Pons (tissue), 1 donor: Measurements from ENCODE around the gene COL15A1.

ENCODE experiments used
- DNase-seq: peaks from one replicate; pipeline ENCODE4 v3.0.0-alpha.2; 2016; ENCODE audit warnings: low spot score

Gene COL15A1

DNA sequence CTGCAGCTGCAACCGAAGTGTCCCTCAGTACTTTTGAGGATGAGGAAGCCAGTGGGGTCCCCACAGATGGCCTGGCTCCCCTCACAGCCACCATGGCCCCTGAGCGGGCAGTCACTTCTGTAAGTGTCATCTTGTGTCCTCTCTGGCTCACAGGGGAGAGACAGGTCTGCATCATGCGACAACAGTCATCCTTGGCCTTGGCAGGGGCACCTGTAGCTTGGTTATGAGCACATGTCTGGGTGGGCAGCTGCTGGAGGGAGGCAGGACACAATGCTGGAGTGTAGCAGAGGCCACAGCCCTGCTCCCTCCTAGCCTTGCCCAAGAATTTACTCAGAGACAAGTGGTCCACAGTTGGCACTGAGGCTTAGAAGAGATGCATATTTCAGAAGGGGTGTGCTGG, 71.7 kb downstream of the COL15A1 start:
- no peak for DNase-seq

DNA sequence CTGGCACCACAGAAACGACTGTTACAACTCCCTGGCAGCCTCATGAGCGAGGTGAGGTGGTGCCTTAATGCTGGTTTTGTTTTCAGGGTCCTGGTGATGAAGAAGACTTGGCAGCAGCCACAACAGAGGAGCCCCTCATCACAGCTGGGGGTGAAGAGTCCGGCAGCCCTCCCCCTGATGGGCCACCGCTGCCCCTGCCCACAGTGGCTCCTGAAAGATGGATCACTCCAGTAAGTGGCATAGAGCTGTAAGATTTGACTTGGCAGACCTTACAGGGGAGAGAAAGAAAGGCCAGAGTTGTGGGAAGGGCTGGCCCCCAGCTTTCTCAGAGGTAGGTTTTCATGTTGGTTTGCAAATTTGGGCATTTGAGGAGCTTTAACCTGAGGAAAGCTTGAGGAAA, 72.2 kb downstream of the COL15A1 start:
- no peak for DNase-seq

DNA sequence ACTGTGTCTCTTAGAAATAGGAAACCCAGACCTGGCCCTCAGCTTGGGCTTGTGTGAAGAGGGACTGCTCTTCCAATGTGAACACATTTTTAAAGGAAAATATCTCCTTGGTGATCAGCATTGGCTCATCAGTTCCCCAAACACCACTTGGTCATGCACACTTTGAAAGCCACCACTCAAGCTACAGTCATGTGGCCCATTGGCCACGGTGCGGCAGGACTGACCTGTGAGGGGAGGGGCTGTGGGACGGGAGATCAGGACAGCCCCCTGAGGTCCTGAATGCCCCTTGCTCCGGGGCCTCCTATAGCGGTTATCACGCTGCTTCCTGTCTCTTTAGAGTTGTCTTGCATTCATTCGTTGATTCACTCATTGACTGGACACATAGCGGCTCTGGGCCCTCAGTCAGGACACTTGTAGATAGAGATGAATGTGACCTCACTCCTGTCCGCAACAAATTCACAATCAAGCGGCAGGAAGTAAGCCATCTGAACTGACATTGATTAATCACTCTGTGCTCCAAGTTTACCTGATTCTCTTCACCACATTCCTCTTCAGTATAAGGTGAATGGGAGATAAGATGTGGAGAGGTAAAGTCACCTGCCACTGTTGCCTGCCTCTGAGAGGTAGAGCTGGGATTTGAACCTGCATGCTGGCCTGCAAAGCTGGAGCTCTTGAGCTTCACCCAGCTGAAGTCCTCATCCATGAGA, 73.1 kb downstream of the COL15A1 start:
- DNase-seq = no peak

DNA sequence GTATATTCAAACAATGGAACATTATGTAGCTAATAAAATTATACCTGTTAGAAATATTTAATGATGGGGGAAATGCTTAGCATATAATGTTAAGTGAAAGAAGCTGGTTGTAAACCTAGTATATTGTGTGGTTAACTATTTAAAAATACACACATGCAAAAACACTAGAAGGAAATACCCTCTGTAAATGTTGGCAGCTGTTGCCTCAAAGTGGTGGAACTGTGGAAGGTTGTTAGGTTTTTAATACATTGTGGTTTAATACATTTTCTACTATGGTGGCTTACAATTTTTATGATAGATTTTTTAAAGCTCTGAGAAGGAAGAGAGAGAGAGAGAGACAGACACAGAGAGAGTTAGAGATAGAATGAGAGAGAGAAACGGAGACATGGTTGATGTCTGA, 74.9 kb downstream of the COL15A1 start:
- DNase-seq = no peak

DNA sequence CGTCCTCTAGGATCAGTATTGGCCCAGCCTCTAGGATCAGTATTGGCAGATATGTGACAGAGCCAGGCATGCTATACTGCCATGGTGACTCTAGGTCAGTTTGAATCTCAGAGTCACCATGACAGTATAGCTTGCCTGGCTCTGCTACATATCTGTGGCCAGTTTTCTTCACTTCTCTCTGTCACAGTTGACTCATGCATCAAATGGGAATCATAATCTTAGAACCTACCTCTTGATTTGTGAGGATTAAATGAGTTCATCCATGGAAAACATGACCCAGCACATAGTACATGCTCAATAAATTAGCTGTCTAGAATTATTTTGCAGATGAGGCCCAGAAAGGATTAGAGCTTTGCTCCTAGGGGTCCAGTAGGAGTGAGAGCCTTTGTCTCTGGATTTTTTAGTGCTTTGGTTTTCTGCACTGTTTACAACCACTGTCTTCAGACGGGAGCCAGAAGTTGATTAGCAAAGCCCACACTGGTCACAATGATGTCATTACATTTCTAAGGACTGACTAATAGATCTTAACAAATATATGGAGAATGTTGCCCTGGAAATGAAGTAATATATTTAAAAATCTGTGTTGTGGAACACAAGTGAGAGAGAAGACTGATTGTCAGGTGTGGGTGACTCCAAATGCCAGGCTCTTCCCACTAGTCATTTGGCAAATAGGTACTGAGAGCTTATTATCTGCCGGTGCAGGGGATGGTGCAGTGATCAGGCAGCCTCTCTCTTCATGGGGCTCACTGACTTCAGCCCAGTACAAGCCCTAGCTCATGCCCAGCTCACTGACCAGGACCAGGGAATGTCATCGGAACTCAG, 76.0 kb downstream of the COL15A1 start:
- no peak for DNase-seq

DNA sequence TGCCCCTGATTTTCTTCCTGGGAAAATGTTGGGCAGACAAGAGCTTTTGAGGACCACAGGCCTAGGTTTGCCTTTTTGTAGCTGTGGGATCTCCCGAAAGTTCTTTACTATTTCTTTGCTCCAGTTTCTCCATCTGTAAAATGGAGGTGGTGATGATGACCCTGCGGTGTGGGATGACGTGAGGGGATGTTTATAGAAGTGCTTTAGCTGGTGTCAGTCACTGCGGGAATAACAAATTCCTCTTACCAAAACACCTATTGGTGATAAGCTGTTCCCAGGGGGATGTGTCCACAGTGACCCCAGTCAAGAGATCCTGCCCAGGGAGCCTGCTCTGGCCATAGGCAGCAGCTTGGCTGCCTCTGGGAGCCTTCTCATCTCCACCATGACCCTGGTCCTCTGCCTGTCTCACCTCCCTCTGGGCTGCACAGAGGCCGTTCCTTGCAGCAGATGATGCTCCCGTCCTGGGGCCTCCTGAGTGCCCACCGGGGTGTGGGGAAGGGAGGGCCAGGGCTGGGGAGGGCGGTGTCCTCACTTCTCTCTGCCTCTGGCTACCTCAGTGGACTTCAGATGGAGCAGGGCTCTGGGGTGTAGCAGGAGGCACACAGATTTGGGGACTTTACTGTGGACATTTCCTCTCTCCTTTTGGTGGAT, 77.2 kb downstream of the COL15A1 start:
- DNase-seq = no peak

DNA sequence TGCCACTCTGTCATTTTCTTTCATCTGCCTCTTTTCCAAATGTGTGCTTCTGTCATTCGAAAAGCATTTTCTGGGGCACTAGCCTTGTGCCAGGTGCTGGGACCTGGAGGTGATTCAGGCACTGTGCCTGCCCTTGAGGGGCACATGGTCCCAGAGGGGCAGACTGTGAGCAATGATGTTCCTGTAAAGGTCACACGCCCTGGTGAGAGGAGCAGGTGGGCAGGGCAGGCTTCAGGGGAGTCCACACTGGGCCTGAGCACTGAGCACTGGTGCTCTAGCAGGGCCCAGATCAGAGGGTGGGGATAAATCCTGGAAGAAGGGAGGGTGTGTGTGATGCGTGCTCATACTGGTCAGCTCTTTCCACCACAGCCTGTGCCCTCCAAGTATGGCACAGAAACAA, 77.8 kb downstream of the COL15A1 start:
- DNase-seq = no peak

DNA sequence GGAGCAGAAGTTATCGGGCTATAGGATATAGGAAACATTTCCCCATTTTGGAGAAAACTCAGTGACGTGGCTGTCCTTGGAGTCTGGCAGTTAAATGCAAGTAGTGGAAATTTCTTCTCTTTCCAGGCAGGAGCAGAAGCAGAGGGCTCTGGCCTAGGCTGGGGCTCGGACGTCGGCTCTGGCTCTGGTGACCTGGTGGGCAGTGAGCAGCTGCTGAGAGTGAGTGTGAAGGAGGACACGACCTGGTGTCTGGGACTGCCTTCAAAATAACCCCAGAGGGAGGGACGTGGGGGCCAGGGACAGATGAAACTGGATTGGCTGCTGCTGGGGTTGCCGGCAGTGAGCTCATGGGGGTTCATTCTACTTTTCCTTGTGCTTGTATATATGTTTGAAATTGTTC, 79.5 kb downstream of the COL15A1 start:
- DNase-seq = no peak

DNA sequence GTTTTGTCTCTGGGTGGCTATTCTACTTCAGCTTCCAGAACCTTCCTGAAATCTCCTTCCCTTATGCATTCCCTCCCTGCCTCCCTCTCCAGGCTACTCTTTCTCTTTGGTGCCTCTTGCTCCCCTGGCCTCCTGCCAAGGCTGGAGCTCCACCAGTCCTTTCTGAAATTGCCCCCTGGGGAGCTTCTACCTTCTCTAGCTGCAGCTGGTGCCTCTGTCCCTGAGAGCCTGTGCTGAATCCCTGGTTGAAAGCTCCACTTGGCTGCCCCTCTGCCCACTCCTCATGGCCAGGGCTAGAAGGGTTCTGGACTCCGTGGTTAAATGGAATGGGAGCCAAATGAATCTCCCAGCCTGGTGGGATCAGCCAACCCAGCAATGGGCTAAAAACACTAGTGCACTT, 80.1 kb downstream of the COL15A1 start:
- DNase-seq = no peak

DNA sequence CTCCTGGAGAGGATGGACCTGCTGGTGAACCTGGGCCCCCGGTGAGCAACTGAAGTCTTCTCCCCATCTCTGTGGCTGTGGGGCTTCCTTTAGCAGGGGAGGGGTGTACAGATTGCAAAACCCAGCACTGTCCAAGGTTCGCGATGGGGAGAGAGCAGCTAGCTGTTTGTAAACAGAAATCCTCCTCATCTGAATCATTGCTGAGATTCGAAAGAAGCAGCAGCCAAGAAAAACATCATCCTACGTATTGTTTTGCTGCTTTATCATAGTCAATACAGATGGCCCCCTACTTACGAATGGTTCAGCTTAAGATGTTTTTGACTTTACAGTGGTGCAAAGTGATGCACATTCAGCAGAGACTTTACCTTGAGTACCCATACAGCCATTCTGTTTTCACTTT, 81.3 kb downstream of the COL15A1 start:
- DNase-seq = no peak

DNA sequence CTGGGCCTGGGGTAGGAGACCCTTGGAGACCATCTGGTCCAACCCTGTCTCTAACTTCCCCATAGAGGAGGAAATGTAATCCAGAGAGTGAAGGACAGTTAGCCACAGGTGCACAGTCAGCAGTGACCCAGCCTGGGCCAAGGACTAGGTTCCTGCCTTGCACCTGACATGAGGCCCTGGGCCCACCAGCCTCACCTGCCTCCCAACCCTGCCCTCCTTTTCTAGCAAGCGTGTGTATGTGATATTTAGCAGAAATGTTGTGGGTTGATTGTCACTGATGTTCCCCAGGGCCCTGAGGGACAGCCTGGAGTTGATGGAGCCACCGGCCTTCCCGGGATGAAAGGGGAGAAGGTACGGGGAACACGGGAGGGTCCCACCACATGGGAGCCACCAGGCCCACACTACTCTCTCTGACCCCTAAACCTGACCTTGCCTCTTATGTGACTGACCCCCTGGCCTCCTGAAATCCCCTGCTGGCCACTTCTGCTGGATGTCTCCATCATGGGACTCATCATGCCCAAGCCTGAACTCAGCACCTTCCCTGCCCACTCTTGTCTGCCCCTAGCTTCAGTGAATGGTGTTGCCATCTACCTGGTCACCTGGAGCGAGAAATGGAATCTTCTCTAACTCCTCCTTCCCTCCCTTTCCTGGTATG, 82.0 kb downstream of the COL15A1 start:
- no peak for DNase-seq

DNA sequence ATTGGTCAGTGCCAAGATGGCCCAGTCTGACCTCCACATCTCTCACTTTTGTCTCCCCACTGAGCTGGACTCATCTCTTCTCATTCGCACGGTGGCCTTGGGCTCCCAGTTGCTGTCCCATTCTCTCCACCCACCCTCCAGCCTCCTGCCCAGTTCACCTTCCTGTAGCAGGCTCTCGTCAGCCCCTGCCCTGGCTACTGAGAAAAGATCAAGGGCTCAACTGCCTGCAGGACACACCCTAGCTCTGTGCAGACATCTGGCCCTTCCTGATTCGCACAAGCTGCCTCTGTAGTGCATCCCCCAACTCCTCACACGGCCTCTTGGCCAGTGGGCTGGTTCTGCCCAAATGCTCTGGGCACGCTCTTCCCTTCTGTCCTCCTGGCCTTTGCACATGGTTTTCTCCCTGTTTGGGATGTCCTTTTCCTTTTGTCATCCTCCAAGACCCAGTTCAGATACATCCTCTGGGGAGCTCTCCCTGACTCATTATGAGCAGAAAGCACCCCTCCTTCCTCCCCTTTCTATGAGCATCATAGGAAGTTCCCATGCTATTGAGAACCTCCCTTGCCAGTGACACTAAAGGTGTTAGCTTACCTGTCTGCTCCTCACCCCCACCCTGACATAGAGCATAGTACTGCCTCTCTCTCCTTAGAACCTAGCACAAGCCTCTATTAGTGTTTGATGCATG, 82.7 kb downstream of the COL15A1 start:
- no peak for DNase-seq

DNA sequence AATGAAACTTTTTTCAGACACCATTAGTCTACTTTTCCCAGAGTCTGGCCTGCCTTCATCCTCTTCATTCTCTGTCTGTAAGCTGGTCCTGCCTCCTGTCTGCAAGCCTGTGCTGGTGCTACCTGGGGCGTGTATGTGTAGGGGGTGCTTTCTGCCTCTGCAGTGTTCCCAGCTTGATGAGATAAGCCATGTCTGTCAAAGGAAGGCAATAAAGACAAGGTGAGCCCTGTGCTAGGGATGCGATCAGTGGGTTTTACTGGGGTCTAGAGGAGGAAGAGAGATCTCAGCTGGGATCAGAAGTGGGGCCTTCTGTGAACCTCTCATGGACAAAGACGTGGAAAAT, 83.2 kb downstream of the COL15A1 start:
- no peak for DNase-seq

DNA sequence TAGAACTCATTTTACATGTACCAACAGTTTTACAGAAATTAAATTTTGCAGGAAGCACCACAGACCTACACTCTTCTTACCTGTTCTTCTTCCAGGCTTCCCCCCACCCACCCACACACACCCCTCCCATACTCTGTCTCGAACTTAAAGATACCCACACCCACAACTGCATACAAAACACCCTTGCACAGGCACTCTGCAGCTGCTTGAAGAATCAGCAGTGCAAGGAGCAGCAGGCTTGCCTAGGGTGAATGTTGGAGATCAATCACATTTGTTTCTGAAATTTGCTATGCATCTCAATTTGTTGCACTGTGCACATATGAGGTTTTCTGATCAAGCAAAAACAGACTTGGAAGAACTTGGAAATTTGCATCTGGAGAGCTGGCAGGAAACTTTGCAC, 83.7 kb downstream of the COL15A1 start:
- DNase-seq = no peak

DNA sequence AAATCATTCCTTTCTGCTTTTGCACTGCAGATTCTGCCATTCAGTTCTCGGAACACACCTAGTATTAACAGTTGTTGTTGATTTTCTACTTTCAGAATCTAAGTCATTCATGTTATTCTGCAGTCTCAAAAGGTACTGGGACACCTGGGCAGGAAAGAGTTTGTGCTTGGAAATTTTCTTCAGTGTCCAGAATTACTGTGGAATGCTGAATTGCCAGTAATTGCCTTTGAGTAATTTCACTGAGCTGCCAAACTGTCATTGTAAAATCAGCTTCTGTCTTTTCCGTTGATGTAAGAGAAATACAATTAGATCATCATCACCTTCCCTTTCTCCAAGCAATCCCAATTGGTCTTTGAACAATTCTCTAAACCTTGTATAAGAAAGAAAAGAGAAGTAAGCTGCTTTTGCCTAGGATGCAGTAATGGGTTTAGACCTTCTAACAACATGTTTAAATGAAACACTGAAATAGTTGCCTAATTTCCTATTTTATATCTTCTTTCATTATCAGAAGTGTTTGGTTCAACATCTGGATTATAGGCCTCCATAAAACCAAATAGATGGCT, 85.5 kb downstream of the COL15A1 start:
- DNase-seq = no peak

DNA sequence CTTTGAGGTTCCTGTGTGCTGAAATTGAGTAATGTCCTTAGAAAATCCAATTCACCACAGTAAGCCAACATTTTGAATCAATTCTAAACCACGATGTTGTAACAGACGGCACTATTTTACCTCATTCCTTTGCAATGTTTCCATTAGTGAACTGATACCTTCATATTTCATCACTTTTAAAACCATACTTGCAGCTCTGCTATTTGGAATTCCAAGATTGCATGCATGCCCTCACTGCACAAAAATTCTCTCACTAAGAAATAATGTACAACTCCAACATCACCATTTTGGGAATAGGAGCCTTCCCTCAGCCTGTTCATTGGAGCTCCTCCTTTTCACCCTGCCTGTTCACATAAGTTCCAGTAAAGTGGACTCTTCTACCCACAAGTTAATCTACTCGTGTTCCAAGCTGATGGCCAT, 86.4 kb downstream of the COL15A1 start:
- DNase-seq = no peak

DNA sequence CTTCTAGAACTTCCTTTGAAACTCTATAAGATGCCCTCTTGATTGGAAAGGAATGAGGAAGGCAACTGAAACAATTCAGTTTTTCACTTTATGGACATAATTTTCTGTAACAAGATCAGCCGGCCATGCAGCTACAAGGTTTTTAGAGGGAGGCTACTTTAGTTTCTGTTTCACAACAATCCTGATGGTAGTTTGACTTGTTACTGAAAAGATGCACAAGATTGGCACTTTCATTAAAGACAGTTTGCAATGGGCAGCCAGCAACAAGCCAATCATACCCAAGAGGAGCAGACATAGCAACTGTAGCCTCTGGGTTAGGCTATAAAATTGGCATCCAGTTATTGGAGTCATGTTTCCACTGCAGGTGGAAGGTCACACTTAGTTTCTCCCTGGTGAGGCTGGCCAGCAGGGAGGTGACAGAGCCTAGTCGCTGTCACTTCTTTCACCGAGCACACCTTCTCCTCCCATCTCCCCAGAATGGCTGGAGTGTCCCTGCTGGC, 87.0 kb downstream of the COL15A1 start:
- no peak for DNase-seq

DNA sequence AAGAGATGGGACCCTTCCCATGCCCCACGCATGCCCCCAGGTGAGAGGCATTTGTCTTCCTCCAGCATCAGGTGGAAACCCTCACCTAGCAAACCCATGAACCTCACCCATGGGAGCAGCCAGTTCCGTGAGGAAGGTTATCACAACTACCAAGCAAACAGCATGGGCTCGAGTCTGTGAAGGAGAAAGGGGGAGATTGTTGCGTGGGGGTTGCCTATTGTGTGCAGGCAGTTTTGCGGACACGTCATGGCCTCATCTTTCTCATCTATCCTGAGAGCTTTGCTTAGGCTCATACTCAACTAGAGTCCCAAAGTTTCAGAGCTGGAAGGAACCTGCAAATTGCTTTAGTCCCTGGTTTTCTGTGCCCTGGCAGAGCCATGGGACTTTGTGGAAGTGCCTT, 87.6 kb downstream of the COL15A1 start:
- no peak for DNase-seq

DNA sequence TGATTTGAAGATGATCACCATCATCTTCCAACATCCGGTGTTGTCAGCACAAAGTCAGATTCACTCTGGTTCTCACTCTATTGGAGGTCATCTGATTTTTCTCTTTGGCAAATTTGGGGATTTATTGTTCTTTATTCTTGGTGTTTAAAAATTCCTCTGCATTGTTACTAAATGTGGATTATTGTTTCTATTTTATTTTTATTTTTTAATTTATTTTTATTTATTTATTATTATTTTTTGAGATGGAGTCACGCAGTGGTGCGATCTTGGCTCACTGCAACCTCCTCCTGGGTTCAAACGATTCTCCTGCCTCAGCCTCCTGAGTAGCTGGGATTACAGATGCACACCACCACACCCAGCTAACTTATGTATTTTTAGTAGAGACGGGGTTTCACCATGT, 88.3 kb downstream of the COL15A1 start:
- DNase-seq = no peak

DNA sequence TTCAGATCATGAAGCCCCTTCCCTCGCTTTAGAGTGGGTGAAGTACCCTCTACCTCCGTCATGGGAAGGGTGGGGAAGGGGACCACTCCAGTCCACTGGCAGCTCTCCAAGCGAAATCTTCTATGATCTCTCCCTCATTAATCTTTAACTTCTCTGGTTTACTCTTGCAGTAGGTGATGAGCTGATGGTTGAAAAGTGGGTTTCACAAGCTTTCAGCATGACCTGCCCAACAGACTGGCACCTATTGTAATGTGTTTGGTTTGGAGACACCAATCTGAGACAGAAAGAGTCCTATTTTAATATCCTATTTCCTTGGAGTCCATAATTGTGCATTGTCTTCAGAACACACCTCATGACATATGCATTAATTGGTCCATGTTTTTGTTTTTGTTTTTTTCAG, 90.4 kb downstream of the COL15A1 start:
- no peak for DNase-seq

DNA sequence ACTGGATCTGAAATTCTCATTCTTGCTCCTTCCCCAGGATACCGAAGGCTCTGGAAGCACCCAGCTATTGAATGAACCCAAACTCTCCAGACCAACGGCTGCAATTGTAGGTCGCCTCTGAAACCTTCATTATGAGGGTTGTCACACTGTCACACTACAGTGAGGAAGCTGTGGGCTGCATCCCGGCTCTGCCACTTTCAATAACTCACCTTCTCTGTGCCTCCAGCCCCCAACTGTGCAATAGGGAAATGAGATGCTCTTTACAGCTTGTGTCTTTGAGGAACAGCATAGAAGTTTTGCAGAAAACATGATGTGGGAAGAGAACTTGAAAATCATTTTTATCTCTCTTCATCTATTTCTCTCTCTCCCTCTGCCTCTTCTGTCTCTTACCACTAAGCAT, 91.6 kb downstream of the COL15A1 start:
- no peak for DNase-seq
